Activated CD4-positive, alpha-beta T cell treated with anti-CD3 and anti-CD28 coated beads for 48 hours (primary cell): ENCODE results near the gene RAB6B.

ENCODE experiments used
- DNase-seq: peaks from one replicate; pipeline ENCODE4 v3.0.0-alpha.2; 2020

RAB6B gene

DNA sequence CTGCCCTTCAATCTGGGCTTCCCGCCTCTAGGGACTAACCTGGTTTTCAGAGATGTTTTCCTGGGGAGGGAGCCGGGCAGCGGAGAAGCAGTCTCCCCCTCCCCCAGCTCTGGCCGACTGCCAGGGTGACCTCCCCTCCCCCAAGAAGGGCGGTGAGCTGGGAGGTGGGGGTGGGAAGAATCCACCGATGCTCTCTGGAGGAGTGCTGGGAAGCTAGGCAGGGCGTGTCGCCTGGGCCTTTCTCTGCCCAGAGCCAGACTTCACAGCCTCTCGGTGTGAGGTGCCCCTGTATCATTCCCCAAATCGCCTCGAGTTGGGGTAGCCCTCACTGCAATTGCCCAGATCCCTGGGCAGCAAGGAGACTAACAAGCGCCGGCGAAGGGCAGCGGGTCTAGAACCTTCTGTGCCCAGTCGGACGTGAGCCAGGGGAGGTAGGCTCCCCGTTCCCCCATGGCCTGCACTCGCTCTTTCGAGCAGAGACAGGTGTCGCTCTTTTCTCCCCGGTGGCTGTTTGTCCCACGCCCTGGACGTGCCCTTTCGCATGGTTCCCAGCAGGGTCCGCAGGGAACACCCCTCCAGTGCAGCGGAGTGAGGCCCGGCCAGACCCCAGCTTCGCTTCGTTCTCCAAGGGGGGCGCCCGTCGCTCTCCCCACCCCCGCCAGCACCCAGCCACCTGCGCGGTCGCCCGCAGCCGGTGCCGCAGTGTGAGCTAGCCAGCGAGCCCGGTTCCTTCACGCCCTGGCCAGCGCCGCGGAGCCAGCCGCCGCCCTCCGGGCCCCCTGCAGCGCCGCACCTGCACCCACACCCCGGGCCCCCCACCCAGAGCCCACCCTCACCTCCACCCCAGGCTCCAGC is 1.1 kb downstream of the RAB6B start:
- DNase-seq: no peak

DNA sequence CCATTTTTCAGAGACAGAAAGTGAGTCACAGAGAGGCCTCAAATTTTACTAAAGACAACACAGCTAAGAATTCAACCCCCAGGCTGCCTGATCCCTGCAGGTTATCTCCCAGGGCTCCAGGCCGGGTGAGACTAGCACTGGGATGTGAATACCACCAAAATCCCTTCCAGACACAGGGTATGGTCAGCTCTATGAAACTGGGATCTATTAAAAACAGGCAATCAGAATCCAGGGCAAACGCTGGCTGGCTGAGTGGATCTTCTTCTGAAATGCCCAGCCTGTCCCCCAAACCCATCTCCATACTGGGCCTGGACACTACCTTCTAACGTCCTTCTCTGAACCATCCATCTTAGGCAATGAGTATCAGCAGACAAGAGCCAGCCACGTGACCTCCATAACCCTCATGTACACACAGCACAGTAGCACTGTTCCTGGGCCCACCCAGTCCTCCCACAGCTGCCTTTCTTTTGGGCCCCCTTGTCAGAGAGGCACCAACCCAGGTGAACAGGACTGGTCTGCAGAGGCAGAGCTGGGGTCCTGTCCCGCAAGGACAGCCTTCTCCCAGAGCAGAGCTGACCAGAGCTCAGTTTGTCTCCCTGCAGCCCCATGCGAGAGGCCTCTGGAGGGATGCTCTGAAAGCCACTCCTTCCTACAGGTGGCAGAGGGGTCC is 1.9 kb downstream of the RAB6B start:
- no peak for DNase-seq

DNA sequence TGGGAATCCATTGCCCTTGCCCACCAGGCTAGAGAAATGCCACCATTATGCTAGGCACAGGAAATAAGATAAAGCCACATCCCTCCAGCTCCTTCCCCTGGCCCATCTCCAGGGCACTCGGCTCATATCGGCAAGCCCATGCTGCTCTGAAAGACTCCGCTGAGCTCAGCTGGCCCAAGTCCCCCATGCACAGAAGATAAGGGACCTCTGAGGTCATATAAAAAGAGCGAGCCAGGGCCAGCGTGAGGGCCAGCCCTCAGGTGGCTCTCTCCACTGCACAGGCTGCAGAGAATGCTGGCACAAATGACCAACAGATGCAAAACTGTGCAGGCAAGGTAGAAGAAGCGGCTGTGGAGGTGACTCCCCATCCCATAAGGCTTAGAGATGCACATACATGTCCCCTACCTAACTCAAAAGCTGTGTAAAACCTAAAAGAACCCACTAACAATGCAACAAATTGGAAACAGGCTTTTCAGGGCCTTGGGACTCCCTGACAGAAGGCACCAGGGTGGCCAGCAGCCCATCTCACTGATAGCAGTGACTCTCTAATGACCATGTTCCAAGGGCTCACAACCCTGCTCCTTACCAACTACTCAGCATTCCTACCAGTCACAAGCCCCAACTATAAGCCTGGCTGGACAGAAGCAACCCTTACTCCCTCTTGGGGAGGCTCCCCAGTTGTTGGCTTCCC is 3.0 kb downstream of the RAB6B start:
- no peak for DNase-seq

DNA sequence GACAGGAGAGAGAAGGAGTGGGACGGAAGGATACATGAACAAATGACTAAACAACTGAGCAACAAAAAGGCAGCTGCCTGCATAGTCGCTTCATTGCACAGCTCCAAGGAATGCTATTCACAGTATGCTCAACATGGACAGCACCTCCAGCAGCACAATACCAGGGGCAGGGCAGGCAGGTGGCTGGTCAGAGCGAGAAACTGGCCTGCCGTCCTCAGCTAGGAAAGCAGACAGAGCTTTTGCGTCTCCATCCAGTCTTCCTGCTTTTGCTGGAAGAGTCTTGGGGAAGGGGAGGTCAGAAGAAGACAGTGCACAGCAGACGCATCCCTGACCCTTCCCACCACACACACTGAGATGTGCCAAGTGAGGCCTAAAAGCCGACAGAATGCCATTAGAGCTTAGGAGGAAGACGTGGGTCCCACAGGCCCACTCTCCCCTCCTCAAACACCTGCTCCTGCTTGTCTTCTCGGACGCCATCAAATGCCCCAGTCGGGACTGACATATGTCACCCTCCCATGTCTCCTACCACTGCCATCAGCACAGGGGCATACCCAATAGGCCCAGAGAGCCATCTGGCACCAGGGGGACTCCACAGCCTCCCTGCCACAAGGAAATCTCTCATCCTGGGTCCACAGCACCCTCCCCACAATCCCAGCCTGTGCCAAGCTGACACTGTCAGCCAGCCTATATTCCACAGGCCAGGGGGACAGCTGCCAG is 3.9 kb downstream of the RAB6B start:
- DNase-seq: no peak

DNA sequence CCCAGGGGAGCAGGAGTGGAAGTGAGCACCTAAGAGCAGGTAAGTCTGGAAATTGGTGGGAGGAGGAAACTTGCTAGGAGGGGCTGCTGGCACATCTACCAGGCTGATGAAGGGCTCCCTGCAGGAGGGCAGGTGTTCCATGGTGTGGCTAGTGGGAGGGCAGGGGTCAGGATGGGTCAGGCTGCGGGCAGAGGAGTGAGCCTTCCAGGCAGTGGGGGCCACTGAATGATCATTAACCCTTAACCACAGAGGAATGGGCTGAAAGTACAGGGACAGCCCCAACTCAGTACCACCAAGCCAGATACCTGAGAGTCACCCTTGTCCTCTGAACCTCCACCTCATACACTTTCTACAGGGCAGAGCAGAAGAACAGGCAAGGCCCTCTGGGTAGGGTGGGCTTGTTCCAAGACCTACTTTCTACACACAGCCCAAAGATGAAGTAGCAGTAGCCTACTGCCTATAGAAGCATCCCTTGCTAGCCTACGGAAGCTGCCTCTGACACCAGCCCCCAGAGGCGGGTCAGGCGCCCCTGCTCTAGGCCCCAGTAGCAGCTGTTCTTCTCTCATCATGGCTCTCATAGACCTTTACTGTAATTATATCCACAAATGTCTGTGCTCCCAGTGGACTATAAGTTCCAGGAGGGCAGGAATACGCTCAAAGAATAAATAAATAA is 4.6 kb downstream of the RAB6B start:
- DNase-seq: no peak

DNA sequence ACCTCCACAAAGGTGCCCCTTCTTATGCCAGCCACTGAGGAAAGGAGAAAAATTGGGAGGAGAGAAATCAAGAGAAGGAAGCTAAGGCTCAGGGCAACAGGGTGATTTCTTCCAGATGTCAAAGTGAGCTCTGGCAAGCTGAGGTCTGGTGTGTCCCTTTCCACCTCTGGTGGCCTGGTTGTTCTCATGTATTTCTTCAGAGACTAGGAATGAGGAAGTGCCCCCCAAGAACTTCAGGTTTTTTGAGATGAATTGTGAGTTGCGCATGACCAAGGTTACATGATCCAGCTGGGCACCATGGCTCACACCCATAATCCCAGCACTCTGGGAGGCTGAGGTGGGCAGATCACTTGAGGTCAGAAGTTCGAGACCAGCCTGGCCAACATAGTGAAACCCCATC is 5.6 kb downstream of the RAB6B start:
- no peak for DNase-seq

DNA sequence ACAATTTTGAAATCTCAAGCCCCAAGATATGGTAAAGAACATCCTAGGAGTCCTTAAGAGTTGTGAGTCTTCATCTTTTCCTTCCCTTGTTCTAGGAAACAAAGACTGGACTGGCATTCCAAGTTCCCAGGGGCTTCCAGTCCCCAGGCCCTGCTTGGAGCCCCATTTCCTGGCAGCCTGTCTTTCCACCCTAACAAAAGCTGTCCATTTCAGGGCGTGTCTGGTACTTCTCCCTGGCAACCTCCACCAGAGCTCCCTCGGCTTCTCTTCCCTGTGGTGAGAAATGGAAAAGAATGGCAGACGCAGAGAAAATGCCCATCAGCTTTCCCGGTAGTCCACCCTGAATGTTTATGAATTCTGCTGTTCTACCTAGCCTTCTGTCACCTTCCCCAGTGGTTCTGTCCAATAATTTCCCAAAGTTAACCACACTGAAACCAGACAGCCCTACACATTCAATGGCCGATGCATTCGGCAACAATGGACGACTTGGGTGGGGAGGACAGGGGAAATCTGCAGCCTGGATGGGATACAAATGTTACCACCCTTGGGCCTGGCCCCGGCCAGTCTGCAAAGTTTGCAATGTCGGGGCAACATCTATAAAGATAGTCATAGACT is 6.8 kb downstream of the RAB6B start:
- DNase-seq: no peak

DNA sequence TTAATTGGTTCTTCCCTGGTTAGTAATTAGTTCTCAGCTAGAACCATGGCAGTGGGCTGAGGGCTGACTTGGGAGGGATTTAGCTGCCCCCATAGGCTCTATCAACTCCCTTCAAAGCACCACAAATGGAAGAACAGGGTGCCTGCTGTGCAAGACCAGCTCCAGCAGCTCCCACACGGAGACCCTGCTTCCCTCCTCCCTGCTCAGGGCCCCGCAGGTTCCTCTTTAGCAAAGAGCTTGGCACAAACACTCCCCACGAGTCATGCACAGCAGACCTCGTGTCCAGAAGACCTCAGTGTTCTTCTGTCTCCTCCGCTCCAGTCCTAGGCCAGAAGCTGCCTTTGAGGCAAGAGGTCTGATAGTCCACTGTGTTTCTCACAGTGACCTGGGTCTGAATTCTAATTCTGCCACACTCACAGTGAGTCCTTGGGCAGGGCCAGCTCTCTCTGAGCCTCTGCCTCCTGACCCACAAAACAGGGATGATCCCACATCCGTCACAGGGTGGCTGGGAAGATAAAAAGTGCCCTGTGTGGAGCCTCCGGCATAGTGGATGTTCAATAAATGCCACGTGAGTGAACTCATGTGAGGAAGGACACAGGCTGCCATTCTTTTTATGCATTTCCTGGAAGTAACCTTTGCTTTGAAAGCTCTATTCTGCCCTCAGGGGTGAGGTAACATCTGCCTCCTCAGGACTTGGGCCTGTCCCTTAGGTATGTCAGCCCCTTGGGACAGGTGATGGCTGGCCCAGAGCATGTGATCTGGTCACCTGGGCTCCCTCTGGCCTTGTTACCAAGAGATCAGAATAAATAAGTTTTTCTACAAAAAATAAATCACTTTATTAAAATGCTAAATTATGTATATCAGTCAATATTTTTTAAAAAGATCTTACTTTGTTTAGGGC is 7.6 kb downstream of the RAB6B start:
- DNase-seq: no peak

DNA sequence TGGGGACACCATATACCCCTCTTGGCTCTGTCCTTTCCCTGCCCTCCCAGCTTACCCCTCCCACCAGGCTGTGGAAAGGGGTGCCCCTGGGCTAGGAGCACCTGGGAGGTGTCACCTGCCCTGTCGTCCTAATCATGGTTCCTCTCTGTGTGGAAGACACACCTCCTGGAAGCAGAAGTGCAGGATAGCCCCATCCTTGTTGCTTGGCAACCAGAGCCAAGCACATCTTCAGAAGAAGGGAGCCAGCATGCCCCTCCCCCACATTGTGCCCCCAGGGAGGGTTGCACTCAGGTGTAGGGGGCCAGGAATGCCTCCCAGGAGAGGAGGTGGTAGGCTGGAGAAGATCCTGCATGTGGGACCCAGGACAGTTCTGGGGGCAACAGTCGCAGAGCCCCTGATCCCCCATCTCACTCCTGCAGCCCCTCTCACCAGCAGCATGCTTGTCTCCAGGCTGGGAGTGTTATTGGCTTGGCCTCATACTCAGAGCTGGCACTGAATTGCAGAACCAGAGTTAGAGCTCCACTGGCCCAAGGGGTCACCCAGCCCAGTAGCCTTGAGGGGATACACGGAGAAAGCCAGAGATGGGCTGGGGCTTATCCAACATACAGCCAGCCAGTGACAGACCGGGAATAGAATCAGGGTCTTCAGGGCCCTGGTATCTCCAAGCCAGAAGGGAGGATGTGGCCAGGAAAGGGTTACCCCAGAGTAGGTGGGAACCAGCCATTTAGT is 8.4 kb downstream of the RAB6B start:
- DNase-seq: no peak

DNA sequence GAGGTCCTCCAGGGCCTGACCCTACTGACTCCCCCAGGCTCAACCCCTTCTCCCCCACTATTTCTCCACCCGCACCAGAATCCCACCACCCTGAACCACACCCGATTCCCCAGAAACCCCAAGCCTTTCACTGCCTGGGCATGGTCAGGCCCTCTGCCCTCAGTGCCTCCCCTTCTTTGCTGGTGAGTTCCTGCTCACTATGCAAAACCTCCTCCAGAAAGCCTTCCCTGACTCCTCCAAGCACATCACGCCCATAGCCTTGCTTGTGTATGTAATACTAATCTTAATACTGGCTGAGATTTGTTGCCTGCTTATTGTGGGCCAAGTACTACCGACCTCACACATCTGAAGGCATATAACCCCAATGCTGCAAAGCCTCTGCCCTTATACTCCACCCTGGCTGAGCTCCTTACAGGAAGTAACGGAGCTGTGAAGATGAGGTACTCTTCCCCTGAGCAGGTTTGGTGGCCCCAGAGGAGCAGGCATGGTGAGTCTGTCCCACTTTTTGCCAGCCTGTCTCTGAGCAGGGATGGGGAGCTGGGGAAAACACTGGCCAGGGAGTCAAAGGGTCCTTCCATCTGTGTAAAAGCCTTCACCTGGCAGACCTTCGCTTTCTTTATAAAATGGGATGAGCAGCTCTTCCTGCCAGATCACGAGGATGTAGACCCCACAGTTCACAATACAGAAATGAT is 9.5 kb downstream of the RAB6B start:
- DNase-seq: no peak

DNA sequence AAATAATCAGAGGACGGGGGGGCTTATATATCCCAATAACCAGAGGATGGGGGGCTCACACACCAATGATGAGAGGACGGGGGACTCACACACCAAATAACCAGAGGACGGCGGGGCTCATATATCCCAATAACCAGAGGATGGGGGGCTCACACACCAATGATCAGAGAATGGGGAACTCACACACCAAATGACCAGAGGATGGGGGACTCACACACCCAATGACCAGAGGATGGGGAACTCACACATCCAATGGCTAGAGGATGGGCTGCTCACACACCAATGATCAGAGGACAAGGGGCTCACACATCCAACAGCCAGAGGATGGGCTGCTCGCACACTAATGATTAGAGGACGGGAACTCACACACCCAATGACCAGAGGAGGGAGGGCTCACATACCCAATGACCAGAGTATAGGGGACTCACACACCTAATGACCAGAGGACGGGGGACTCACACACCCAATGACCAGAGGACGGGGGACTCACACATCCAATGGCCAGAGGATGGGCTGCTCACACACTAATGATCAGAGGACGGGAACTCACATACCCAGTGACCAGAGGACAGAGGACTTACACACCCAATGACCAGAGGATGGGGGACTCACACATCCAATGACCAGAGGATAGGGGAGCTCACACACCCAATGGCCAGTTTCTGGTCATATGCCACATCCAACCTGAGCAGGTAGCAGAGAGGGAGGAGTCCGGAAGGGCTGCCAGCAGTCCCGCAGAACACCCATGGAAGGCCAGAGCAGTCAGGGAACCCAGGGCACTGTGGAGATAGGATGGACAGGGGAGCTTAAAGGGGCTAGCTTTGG is 10.6 kb downstream of the RAB6B start:
- no peak for DNase-seq

DNA sequence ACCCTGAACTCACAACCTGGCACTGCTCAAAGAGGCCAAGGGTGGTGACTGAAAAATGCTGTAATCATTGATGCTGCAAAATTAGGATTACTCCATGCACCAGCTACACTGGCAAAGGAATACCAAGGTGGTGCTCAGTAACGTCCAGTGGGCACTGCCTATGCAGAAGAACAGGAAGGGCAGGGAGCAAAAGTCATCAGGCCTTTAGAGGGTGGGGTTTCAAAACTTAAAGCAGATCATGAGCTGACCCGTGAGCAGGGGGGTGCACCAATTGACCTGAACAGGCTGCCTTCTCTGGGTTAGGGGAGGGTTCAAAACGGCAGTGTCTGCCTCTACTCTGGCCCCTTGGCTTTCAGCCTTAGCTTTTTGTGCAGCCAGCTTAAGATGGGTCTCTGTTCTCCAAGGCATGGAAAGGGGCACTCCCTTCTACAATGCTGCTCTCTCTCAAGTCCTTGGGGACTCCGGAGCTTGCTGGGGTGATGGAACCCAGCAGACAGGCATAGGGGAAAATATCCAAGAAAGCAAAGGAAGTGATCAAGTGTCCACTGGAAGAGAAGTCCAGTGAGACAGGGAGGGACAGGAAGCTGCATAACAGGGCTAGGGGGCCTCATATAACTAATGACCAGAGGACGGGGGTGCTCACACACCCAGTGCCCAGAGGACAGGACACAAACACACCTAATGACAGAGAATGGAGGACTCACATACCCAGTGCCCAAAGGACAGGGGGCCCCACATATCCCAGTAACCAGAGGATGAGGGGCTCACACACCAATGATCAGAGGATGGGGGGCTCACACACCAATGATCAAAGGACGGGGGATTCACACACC is 11.4 kb downstream of the RAB6B start:
- no peak for DNase-seq

DNA sequence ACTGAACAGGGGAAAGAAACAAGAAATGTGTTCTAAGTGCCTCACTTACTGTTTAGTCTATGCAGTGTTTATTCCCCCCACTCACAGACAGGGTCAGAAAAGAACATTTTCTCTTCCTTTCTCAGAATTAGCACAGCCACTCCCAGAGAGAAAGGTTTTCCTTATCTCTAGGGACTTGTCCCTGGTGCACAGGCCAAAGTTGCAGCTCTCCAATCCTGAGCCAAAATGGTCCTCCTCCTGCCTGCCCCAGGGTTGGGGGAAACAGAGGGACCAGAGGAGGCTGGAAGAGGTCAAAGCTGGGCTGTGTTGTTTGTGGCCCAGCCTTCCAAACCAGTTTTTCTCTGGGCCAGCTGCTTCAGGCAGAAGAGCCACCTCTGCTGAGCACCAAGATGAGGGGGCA is 12.0 kb downstream of the RAB6B start:
- no peak for DNase-seq

DNA sequence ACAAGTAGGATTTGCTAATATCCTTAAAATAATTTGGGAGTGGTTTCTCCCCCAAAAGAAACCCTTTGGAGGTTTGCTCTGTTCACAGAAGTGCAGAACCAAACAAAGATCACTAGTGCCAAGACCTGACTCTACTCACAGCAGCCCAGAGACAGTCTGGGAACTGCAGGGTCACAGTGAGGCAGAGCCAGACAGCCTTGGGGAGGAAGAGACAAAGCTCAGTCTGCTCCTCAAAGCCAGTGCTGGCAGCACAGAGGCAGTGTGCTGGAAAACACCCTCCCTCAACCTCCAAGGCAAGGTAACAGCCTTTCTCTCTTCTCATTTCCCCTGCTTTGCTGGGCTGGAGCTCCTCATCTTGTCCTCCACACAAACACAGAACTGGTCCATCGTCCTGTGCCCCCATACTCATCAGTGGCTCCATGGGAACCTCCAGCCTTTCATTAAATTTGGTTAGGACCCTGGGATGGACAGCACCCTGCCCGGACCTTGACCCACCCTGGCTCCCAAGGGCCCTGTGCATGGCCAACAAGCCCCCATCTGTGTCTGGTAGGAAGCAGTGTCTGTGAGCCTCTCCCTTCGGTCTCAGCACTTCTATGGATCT is 12.6 kb downstream of the RAB6B start:
- DNase-seq: no peak

DNA sequence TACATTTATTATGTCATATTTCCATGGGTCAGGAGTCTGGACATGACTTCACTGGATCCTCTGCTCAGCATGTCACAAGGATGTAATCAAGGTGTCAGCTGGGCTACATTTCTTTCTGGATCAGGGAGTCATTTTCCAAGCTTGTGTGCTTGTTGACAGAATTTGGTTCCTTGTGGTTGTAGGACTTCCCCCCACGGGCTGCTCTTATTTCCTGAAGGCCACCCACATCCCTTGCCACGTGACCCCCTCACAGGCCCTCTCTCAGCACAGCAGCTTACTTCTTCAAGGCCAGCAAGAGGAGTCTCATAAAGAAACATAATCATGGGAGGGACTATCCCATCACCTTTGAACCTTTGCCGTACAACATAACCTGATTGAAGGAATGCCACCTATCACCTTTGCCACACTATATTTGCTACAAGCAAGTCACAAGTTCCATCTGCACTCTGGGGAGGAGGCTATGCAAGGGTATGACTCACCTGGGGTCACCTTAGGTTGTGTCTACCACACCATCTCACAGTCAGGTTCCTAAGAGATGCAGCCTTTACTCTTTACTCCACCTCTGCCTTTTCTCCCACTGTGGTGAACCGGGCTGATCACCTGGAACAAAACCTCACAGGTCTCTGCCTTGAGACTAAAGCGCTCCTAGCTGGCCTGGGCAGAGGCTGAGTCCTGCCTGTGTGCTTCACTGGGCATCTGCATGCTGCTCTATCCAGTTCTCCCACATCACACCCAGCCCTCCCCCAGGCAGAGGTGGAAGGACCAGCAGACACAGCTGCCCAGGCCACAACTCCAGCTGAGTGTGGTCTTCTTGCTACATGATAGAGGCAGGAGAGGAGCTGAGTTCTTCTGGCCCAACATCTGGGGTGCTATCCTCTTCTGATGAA is 13.5 kb downstream of the RAB6B start:
- DNase-seq: peak; percentile 15

DNA sequence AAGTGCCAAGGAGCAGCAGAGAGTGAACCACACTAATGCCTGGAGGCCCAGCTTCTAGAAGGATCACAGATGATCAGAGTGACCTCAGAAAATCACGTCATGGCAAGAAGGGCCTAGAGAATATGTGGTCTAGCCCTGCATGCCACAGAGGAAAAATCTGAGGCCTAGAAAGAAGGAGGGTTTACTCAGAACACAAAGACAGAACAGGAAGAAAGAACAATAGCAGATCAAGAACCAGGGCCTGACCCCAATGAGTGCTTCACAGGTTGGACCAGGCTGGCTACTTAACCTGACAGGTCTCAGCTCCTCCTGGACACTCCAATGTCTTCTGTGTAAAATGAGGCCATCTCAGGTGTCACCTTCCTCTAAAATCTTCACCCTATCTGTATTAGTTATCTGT is 14.2 kb downstream of the RAB6B start:
- no peak for DNase-seq
